OCI-M2 (cell line): ENCODE results near the gene CCNK.

Source experiments
- DNase-seq: peaks from one replicate; lab custom pipeline; 2025; ENCODE audit not compliant: unreplicated experiment; lab: John Stamatoyannopoulos, UW

The CCNK gene

DNA sequence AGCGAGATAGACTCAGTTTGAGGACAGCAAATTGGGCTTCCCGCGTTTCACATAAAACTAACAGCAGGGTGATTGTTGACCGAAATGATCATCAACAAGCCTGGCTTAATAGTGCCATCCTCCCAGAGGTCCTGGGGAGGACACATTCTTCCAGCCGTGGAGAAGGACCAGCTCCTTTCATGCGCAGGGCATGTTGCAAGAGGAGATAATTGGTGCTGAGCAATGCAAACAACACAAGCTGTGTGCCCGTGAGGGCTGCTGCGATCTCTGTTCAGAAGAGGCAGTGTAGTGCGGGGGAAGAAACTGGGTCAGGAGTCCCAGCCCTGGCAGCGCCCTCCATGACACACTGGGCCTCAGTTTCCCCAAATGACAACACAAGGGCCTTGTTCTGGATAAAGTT is 68.5 kb downstream of the CCNK start:
- DNase-seq, result no peak

DNA sequence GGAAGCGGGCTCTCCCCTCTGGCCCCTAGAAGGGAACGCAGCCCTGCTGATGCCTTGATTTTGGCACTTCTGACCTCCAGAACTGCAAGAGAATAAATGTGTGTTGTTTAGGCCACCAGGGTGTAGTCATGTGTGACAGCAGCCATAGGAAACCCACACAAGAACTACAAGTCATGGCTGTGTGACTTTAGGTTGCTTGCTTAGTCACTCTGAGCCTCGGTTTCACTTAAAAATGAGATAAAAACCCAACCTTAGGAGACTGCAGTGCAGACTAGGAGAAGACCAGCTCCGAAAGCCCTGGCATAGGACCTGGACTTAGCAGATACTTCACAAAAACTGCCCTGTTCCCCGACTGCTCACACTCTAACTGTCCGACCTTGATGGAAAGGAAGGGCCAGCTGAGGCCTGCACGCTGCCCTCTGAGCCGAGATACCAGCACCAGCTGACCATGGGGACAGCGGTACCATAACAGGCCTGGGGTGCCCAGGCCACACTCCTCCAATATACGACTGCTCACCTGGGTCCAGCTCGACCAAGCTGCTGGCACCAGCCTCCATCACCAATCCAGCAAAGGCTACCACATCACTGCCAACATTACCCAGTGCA is 69.3 kb downstream of the CCNK start:
- DNase-seq, result no peak

DNA sequence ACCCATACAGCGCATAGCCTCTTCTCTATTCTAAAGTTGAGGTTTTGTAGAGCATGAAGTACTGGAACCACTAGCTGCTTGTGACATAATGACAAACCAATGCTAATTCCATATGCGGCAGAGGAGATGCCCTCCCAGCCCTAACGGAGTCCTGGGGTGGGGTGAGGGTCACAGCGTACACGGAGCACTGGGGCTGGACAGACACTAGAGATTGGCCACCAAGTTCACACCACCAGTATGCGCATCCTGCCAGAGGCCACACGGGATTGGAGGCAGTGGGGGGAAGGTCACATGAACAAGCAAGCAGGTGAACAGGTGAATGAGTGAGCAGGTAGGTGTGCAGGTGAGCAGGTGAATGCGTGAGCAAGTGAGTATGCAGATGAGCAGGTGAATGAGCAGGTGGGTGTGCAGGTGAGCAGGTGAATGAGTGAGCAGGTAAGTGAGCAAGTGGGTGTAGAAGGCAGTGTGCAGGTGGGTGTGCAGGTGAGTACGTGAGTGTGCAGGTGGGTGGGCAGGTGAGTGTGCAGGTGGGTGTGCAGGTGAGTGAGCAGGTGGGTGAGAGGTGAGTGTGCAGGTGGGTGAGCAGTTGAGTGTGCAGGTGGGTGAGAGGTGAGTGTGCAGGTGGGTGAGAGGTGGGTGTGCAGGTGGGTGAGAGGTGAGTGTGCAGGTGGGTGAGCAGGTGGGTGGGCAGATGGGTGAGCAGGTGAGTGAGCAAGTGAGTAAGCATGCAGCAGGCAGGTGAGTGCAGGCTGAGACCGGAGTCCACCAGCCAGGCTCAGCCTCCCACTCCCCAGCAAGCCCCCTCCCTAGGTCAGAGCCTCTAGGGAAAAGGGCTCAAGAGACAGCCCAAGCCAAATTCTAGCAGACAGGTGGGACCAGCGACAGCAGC is 70.1 kb downstream of the CCNK start:
- no peak for DNase-seq

DNA sequence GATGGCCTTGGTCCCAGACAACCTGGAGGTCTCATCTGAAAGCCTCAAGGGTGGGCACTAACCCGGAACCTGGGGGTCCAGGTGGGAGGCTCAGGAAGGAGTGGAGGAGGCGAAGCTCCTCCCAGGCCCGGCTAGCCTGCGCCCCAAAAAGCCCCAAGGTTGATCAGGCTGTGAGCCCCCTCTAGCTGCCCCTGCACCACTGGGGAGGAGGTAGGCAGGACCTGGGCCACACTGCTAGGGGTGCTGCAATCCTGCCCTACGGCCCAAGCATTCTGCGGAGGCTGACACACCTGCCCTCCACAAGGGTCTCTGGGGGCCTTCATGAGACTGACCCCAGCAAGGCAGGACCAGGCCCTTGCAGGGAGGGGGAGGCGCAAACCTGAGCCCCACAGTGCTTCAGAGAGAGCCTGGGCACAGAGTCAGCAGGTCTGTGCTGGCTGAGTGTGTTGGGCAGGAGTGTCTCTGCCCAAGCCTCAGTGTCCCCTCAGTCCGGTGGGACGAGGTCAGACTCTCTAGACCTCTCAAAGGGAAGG is 70.9 kb downstream of the CCNK start:
- DNase-seq, result no peak

DNA sequence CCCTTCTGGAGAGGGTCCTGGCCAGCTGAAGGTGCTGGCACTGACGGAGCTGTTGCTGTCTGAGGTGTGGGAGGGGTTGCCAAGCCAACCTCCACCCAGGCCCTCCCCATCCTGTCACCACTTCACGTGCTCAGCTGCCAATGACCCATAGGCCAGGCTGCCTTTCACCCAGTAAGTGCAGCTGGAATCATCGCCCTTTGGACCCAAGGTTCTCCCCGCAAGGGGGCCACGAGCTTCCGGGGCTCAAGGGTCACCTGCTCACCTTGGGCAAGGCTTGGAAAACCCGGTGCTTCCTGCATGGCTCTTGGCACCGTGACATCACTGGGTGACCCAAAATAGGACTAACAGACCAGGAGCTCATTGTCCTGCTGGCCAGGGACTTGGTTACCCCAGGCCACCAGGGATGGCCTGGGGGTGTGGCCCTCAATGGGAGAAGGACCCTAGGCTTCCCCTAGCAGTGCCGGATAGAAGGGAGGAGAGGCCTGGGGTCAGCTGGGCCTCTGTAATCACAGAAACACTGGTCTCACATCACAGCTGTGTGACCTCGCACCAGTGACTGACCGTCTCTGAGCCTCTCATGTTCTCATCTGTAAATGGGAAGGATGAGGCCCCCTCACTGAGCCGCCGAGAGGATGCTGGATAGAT is 71.5 kb downstream of the CCNK start:
- DNase-seq, result no peak

DNA sequence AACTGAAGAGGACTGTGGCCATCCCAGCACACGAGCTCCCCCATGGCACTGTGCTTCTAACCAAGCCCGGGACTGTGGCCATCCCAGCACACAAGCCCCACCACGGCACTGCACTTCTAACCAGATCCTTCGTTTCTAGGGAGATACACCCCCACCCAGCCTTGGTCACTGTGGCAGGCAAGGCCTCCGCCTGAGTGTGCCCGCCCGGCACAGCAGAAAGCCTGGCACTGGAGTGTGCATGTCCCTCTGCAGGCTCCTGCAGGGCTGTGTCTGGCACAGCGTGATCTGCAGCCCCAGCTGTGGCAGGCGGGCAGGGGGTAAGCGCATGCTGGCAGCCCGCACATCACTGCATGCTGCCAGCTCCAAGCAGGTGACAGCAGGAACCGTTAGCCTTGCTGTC is 73.0 kb downstream of the CCNK start:
- no peak for DNase-seq

DNA sequence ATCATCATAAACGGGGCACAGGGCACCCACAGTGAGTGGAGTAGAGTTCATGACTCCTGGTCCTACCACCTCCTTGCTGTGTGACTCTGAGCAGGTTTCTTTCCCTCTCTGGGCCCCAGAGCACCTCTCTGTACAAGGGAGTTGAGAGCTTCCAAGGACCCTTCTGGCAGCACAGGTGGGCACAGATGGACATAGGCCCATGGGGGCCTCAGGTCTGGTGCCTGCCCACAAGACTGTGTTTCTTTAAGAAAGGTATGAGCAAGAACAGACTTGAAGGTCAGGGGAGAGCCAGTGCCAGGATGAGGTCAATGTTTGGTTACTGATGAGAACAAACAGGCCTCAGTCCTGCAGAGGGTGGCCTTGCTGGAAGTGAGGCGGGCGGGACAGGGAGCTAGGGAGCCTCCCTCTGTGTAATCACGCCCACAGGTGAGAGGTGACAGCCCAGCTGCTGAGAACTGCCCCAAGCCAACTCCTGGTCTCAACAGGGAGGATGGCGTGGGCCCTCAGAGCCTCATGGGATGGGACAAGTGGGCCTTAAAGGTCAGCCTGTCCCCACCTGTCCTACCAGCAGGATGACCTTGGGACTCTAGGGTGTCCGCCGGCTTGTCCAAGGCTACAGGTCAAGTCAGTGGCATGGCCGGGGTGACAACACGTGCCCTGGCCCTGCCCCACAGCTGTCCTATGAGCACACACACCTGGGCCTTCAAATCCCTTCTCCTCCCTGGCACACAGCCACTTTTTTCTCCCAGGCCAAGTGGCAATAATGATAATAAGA is 73.7 kb downstream of the CCNK start:
- DNase-seq, result no peak

DNA sequence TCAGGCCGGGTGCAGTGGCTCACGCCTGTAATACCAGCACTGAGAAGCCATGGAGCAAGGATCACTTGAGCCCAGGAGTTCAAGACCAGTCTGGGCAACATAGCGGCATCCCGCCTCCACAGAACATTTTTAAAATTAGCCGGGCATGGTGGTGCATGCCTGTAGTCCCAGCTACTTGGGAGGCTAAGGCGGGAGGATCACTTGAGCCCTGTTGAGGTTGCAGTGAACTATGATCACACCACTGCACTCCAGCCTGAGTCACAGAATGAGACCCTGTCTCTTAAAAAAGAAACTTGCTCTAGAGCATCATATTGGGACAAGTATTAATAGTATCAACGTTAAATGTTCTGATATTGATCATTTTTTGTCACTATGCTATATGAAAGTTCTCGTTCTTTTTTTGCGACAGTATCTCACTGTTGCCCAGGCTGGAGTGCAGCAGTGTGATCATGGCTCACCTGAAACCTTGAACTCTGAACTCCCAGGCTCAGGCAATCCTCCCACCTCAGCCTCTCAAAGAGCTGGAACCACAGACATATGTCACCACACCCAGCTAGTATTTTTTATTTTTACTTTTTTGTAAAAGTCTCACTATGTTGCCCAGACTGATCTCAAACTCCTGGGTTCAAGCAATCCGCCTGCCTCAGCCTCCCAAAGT is 75.1 kb downstream of the CCNK start:
- no peak for DNase-seq

DNA sequence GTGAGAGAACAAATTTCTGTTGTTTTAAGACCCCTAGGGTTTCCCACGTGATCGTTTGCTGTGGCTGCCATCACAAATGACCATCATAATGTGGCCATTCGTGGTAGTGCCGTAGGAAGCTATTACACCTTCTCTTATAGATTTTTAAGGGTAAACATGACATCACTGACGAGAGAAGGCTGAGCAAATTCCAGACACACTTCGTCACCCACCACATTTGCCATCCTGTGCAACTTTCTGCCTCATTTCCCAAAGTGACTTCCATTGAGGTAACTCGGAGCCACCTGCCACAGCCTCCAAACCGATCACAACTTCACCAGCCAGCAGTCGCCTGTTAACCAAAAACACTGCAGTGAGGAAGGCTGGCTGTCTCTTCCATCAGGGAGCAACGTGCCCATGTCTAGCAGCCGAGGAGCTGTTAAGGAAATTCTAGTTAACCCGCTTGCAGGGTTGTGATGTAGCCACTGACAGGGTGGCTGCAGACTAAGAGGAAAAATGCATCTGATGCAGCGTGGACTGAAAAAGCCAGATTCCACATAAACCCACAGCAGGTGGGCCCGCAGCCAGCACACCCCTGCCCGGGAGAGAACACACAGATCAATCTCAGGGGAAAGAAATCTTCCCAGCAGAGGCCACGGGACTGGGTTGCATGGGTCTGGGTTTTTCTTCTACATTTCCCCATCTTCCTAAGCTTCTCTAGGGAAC is 78.2 kb downstream of the CCNK start:
- no peak for DNase-seq

DNA sequence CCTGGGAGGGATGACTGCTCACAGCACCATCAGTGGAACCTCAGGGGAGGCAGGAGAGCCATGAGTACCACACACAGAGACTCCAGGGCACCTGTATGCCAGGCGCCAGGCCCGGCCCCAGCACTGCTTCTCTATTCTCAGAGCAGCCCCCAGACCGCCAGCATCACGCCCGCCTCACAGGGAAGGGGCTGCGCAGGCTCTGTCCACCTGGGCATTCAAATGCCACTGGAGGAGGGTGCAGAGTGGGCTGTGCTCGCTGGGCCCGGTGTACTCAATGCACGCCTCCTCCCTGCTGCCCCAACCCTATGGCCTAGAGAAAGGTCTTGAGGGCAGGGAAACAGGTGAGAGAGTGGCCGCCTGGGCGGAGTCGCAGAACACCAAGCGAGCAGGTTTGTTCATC is 79.2 kb downstream of the CCNK start:
- no peak for DNase-seq

DNA sequence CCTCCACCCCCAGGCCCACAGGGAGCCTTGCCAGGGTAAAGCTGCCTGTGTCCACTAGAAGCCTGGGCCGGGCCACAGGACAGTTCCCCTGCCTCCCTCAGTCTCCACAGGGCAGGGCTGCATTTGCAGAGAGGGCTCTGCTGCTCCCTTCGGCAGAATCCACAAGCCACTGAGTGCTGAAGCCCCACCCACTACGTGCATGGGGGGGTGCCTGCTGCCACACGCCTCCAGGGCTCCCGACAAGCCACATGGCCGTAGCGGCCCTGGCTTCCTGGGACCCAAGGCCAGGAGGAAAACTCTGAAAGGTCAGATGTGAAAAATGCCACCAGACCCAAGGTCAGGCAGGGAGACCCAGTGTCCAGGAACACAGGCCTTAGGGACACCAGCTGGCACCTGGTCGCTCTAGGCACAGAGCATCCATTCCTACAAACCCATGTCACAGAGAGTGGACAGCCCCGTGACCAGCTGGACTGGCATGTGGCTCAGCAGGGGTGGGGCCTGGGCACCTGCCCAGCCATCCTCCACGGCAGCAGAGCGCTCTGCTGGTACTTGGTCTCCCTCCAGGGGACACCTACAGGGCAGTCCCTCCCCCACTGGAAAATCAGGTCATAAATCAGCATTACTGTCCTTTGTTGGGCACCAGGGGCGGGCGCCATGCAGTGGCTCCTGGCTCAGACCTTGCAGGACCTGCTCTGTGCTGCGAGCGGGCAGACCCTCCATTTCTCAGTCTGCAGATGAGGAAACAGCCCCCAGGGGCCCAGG is 79.9 kb downstream of the CCNK start:
- DNase-seq, result no peak

DNA sequence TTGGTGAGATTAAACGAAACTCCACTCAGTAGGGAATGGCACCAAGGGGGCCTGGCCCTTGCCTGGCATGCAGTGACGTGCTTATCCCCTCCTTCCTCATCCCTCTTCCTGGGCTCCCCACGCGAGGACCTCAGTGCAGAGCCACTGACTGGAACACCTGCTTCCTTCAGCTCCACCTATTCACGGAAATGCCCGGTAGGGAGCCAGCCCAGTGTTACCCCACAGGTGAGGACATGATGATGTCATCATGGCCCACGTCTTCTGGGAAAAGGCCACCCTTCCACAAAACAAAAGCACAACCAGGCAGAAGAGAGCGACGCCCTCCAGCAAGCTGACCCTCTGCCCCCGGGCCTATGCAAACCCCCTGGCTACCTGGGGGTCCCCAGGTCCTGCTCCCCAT is 80.7 kb downstream of the CCNK start:
- DNase-seq, result no peak
